ENCODE results near the gene PIGU. TPM values are rescaled to one million over a fixed set of nuclear protein-coding genes. Genes with fewer than 3 reads are reported as not detected.
A peak's percentile ranks its signal among the peaks of the same experiment; 100 is the strongest.
"Not testable (repeated sequence)": the region's sequence is repeated elsewhere in the genome, so short reads cannot be mapped to it uniquely, and the experiment has no call there.

Gene PIGU
- total RNA-seq: 10 to 100 TPM; 19.1 to 21.2 TPM

GRCh38 chr20:34676642-34677373, at the start of gene PIGU:
Gene PIGU, minus strand, starts transcription at chr20:34677092. Its CDS starts 7 bp downstream, at chr20:34677085.
- ATAC-seq: peak; percentile 97
- Mint-ChIP-seq H3K36me3 (ENCODE audit: low read depth) (peaks cover 2% of the 10 kb centered on the region), H3K4me1 (ENCODE audit: low read depth) (peaks cover 25% of the 10 kb centered on the region), H3K4me3 (peak within 1 kb of the TSS; percentile 98), H3K9me3 (ENCODE audit: insufficient read depth) (no peaks in the 10 kb centered on the region), H3K27me3 (ENCODE audit: low read depth) (no peaks in the 10 kb centered on the region), H3K27ac (peak within 1 kb of the TSS; percentile 97)
- peak; percentile 98 for DNase-seq
- POLR2A ChIA-PET: interaction anchor here (0.7 to 1.6 kb wide), 8 partner anchors 12 to 313 kb away, joined by 3 to 7 read pairs (median 4); partner anchors contain the start of genes DYNLRB1, ITCH and TP53INP2
- CTCF ChIA-PET: interaction anchor here (0.7 to 1.8 kb wide), 5 partner anchors 31 to 364 kb away, joined by 3 to 6 read pairs (median 3); no protein-coding TSS in a partner anchor

- H3K4me1 Mint-ChIP-seq (ENCODE audit: low read depth): peaks cover 11% of the 10 kb centered on the region
- no peaks in the 10 kb centered on the region for H3K9me3 Mint-ChIP-seq (ENCODE audit: insufficient read depth)
- H3K36me3 Mint-ChIP-seq (ENCODE audit: low read depth): peaks cover 23% of the 10 kb centered on the region
- ChIA-PET POLR2A (interaction anchor here (0.6 kb wide), 1 partner anchor 25 kb away, joined by 5 read pairs; no protein-coding TSS in a partner anchor), CTCF (interaction anchor here (1.3 kb wide), 1 partner anchor 411 kb away, joined by 4 read pairs; no protein-coding TSS in a partner anchor)
- no peak overlapping the region for H3K4me3 Mint-ChIP-seq
- no peak overlapping the region for H3K27ac Mint-ChIP-seq
- ATAC-seq: no peak
- DNase-seq: no peak
- no peaks in the 10 kb centered on the region for H3K27me3 Mint-ChIP-seq (ENCODE audit: low read depth)
Observed at GRCh38 chr20:34724172-34724571, 47.3 kb upstream of the PIGU start.

GRCh38 chr20:34722560-34722959, 45.7 kb upstream of the PIGU start:
- H3K4me3 Mint-ChIP-seq; DNase-seq; ATAC-seq; CTCF ChIA-PET; H3K9me3 Mint-ChIP-seq (ENCODE audit: insufficient read depth); POLR2A ChIA-PET; H3K27me3 Mint-ChIP-seq (ENCODE audit: low read depth); H3K27ac Mint-ChIP-seq: not testable (repeated sequence)
- H3K4me1 Mint-ChIP-seq (ENCODE audit: low read depth): peaks cover 11% of the 10 kb centered on the region
- peaks cover 28% of the 10 kb centered on the region for H3K36me3 Mint-ChIP-seq (ENCODE audit: low read depth)

- Mint-ChIP-seq H3K9me3 (ENCODE audit: insufficient read depth) (no peaks in the 10 kb centered on the region), H3K4me3 (no peak overlapping the region), H3K4me1 (ENCODE audit: low read depth) (peaks cover 11% of the 10 kb centered on the region), H3K27me3 (ENCODE audit: low read depth) (no peaks in the 10 kb centered on the region), H3K36me3 (ENCODE audit: low read depth) (peaks cover 19% of the 10 kb centered on the region), H3K27ac (no peak overlapping the region)
- no peak for DNase-seq
- ChIA-PET POLR2A (no interaction called here), CTCF (interaction anchor here (1.0 to 3.2 kb wide), 5 partner anchors 12 to 408 kb away, joined by 3 to 18 read pairs (median 9); no protein-coding TSS in a partner anchor)
- ATAC-seq: no peak
Observed at GRCh38 chr20:34720266-34720665, 43.4 kb upstream of the PIGU start.

GRCh38 chr20:34719242-34720017, 42.5 kb upstream of the PIGU start:
- not testable (repeated sequence) for H3K4me3 Mint-ChIP-seq; H3K9me3 Mint-ChIP-seq (ENCODE audit: insufficient read depth); H3K27me3 Mint-ChIP-seq (ENCODE audit: low read depth); DNase-seq; H3K27ac Mint-ChIP-seq
- Mint-ChIP-seq H3K4me1 (ENCODE audit: low read depth) (peaks cover 11% of the 10 kb centered on the region), H3K36me3 (ENCODE audit: low read depth) (peaks cover 20% of the 10 kb centered on the region)
- ATAC-seq: peak; percentile 27
- ChIA-PET CTCF (interaction anchor here (0.7 to 3.2 kb wide), 5 partner anchors 11 to 501 kb away, joined by 5 to 18 read pairs (median 9); no protein-coding TSS in a partner anchor), POLR2A (interaction anchor here (0.7 kb wide), 1 partner anchor 17 kb away, joined by 3 read pairs; no protein-coding TSS in a partner anchor)

GRCh38 chr20:34717230-34718095, 40.6 kb upstream of the PIGU start:
- peaks cover 11% of the 10 kb centered on the region for H3K4me1 Mint-ChIP-seq (ENCODE audit: low read depth)
- no peaks in the 10 kb centered on the region for H3K9me3 Mint-ChIP-seq (ENCODE audit: insufficient read depth)
- no peak for ATAC-seq
- DNase-seq: no peak
- peaks cover 28% of the 10 kb centered on the region for H3K36me3 Mint-ChIP-seq (ENCODE audit: low read depth)
- ChIA-PET POLR2A (no interaction called here), CTCF (no interaction called here)
- H3K27ac Mint-ChIP-seq: no peak overlapping the region
- H3K27me3 Mint-ChIP-seq (ENCODE audit: low read depth): no peaks in the 10 kb centered on the region
- H3K4me3 Mint-ChIP-seq: no peak overlapping the region

GRCh38 chr20:34716921-34717229, 40.0 kb upstream of the PIGU start:
- peaks cover 11% of the 10 kb centered on the region for H3K4me1 Mint-ChIP-seq (ENCODE audit: low read depth)
- H3K36me3 Mint-ChIP-seq (ENCODE audit: low read depth): peaks cover 28% of the 10 kb centered on the region
- POLR2A ChIA-PET: interaction anchor here (0.5 kb wide), 1 partner anchor 51 kb away, joined by 7 read pairs; no protein-coding TSS in a partner anchor

GRCh38 chr20:34715384-34715783, 38.5 kb upstream of the PIGU start:
- ChIA-PET POLR2A (no interaction called here), CTCF (interaction anchor here (1.3 to 1.6 kb wide), 2 partner anchors 153 to 403 kb away, joined by 3 to 4 read pairs; no protein-coding TSS in a partner anchor)
- no peaks in the 10 kb centered on the region for H3K9me3 Mint-ChIP-seq (ENCODE audit: insufficient read depth)
- ATAC-seq (no peak), DNase-seq (no peak)
- peaks cover 22% of the 10 kb centered on the region for H3K36me3 Mint-ChIP-seq (ENCODE audit: low read depth)
- H3K27ac Mint-ChIP-seq: no peak overlapping the region
- no peak overlapping the region for H3K4me3 Mint-ChIP-seq
- peaks cover 5% of the 10 kb centered on the region for H3K27me3 Mint-ChIP-seq (ENCODE audit: low read depth)
- H3K4me1 Mint-ChIP-seq (ENCODE audit: low read depth): peaks cover 12% of the 10 kb centered on the region

More at GRCh38 chr20:34716921-34717229, 40.0 kb upstream of the PIGU start:
- Mint-ChIP-seq H3K9me3 (ENCODE audit: insufficient read depth) (no peaks in the 10 kb centered on the region), H3K27me3 (ENCODE audit: low read depth) (no peaks in the 10 kb centered on the region), H3K27ac (no peak overlapping the region), H3K4me3 (no peak overlapping the region)
- no peak for ATAC-seq
- CTCF ChIA-PET: no interaction called here
- no peak for DNase-seq

GRCh38 chr20:34713944-34714515, 37.1 kb upstream of the PIGU start:
- DNase-seq; H3K9me3 Mint-ChIP-seq (ENCODE audit: insufficient read depth); H3K27me3 Mint-ChIP-seq (ENCODE audit: low read depth); POLR2A ChIA-PET; H3K4me1 Mint-ChIP-seq (ENCODE audit: low read depth); ATAC-seq; H3K27ac Mint-ChIP-seq; H3K4me3 Mint-ChIP-seq: not testable (repeated sequence)
- peaks cover 18% of the 10 kb centered on the region for H3K36me3 Mint-ChIP-seq (ENCODE audit: low read depth)
- CTCF ChIA-PET: interaction anchor here (1.0 to 1.3 kb wide), 4 partner anchors 14 to 175 kb away, joined by 3 to 4 read pairs (median 3); no protein-coding TSS in a partner anchor

- H3K4me3 Mint-ChIP-seq: no peak overlapping the region
- no peak for ATAC-seq
- peaks cover 18% of the 10 kb centered on the region for H3K36me3 Mint-ChIP-seq (ENCODE audit: low read depth)
- DNase-seq: no peak
- POLR2A ChIA-PET: no interaction called here
- H3K4me1 Mint-ChIP-seq (ENCODE audit: low read depth): peaks cover 11% of the 10 kb centered on the region
- no peaks in the 10 kb centered on the region for H3K9me3 Mint-ChIP-seq (ENCODE audit: insufficient read depth)
- H3K27me3 Mint-ChIP-seq (ENCODE audit: low read depth): peaks cover 6% of the 10 kb centered on the region
- no peak overlapping the region for H3K27ac Mint-ChIP-seq
- CTCF ChIA-PET: interaction anchor here (1.0 to 1.3 kb wide), 4 partner anchors 56 to 401 kb away, joined by 3 to 5 read pairs (median 4); no protein-coding TSS in a partner anchor
Observed at GRCh38 chr20:34713194-34713943, 36.5 kb upstream of the PIGU start.
